ENCODE results near the gene TNIK. TPM values are rescaled to one million over a fixed set of nuclear protein-coding genes. Genes with fewer than 3 reads are reported as not detected.

TNIK gene
- total RNA-seq, 1 experiment from 2014 or later: 0.69 TPM

DNA sequence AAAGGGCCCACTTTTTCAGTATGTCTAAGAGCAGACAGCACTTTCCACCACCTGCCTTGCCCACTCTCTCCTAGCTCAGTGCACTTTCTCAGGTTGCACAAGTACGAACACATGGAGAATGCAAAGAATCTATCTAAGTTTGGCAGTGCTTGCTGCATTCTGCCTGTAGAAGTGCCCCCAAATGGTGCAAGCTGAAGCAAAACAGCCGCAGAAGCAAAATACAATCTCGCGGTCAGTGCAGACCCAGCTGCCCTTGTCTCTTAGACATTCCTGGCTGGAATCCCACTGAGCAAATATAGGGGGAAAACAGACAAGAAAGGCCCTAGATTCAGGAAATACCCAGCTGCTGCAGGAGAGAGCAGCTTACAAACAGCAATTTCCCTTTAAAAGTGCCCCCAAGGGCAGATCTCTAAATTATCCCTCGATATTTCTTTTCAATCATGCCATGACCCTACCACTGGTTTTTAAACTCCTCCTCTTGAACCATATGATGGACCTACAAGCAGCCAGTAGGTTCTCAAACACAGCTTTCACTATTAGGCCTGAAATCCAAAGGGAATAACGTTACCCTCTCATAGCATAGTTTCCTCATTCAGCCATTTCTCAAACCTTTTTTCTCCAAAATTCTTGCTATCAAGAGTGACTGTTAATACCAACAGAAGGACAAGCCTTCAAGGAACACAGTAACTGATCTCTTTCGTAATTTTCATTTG lies 67.0 kb downstream of the TNIK start:
- Histone ChIP-seq H3K27ac (ENCODE audit: low read depth, low read length, poor library complexity, severe bottlenecking) (no peak overlapping the region), H3K27me3 (replicated peaks; ENCODE audit: insufficient read depth, low read depth, low read length, poor library complexity) (no peaks in the 10 kb centered on the region), H3K9me3 (ENCODE audit: low read depth, low read length, poor library complexity, severe bottlenecking) (no peaks in the 10 kb centered on the region), H3K4me1 (ENCODE audit: insufficient read depth, low read length, poor library complexity, severe bottlenecking) (no peaks in the 10 kb centered on the region), H3K4me3 (ENCODE audit: low read depth, low read length, poor library complexity, severe bottlenecking) (no peak overlapping the region), H3K36me3 (ENCODE audit: insufficient read depth, low read length, poor library complexity, severe bottlenecking) (no peaks in the 10 kb centered on the region)
- POLR2A ChIA-PET (ENCODE audit: low non-redundant PET): no interaction called here
- intact Hi-C loops (cut with micrococcal nuclease; ENCODE audit: unreplicated experiment): no loop called here
- BruUV-seq (replicated peaks): no TSS peak
- CTCF ChIA-PET: no interaction called here
- TF ChIP-seq CTCF (conservative IDR thresholded peaks at IDR 0.05; ENCODE audit: low read depth, low read length): no peak
- no peak for TF ChIP-seq EZH2 (IDR thresholded peaks at IDR 0.05; ENCODE audit: borderline replicate concordance, low read depth, low read length, poor library complexity, severe bottlenecking)
- no peak for DNase-seq (ENCODE audit: low spot score)

- Histone ChIP-seq H3K27ac (ENCODE audit: low read depth, low read length, poor library complexity, severe bottlenecking) (no peak overlapping the region), H3K9me3 (ENCODE audit: low read depth, low read length, poor library complexity, severe bottlenecking) (no peaks in the 10 kb centered on the region), H3K4me3 (ENCODE audit: low read depth, low read length, poor library complexity, severe bottlenecking) (no peak overlapping the region), H3K36me3 (ENCODE audit: insufficient read depth, low read length, poor library complexity, severe bottlenecking) (no peaks in the 10 kb centered on the region), H3K27me3 (replicated peaks; ENCODE audit: insufficient read depth, low read depth, low read length, poor library complexity) (no peaks in the 10 kb centered on the region), H3K4me1 (ENCODE audit: insufficient read depth, low read length, poor library complexity, severe bottlenecking) (no peaks in the 10 kb centered on the region)
- intact Hi-C loops (cut with micrococcal nuclease; ENCODE audit: unreplicated experiment): no loop called here
- TF ChIP-seq CTCF (conservative IDR thresholded peaks at IDR 0.05; ENCODE audit: low read depth, low read length) (no peak), EZH2 (IDR thresholded peaks at IDR 0.05; ENCODE audit: borderline replicate concordance, low read depth, low read length, poor library complexity, severe bottlenecking) (no peak)
- no peak for DNase-seq (ENCODE audit: low spot score)
- ChIA-PET CTCF (no interaction called here), POLR2A (ENCODE audit: low non-redundant PET) (no interaction called here)
- no TSS peak for BruUV-seq (replicated peaks)
Observed at GRCh38 chr3:171391432-171391831, 68.8 kb downstream of the TNIK start.

DNA sequence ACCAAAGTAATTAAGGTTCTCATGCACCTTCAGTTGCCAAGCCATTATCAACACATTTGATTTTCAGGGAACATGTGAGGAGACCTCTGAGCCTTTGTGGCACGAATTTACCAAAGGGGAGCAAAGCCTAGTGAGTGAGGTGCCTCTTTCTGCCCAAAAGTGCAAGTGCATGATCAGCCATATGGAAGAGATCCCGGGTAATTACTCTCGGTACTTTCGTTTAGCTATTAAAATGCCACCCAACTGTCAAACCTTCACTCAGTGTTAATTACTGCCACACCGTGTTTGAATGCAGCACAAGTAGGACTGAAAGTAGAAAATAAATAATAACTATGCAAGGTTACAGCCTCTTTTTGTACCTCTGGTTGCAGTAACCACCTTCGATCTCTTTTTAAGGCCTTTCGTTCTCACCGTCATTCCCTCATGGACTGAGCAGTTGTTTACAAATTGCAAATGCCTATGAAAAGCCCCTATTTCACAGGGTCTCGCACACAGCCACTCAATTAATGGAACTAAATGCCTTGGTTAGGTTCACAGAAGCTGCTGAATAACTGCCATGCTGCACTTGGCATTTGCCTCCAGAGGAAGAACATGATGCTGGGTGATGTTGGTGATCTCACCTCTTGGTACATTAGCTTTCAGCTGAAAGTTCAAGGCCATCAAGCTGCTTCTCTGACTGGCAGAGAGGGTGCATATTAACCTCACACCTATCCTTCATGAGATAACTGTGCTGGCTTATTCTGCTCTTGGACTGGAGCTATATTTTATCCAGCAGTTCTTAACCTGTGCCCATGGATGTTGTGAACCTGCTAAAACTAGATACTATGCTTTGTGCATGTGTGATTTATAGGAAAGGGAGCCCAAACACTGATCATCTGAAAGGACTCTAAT lies 69.9 kb downstream of the TNIK start:
- Histone ChIP-seq H3K27me3 (replicated peaks; ENCODE audit: insufficient read depth, low read depth, low read length, poor library complexity) (no peaks in the 10 kb centered on the region), H3K9me3 (ENCODE audit: low read depth, low read length, poor library complexity, severe bottlenecking) (no peaks in the 10 kb centered on the region), H3K4me3 (ENCODE audit: low read depth, low read length, poor library complexity, severe bottlenecking) (no peak overlapping the region), H3K27ac (ENCODE audit: low read depth, low read length, poor library complexity, severe bottlenecking) (no peak overlapping the region), H3K4me1 (ENCODE audit: insufficient read depth, low read length, poor library complexity, severe bottlenecking) (no peaks in the 10 kb centered on the region), H3K36me3 (ENCODE audit: insufficient read depth, low read length, poor library complexity, severe bottlenecking) (no peaks in the 10 kb centered on the region)
- TF ChIP-seq CTCF (conservative IDR thresholded peaks at IDR 0.05; ENCODE audit: low read depth, low read length) (no peak), EZH2 (IDR thresholded peaks at IDR 0.05; ENCODE audit: borderline replicate concordance, low read depth, low read length, poor library complexity, severe bottlenecking) (no peak)
- CTCF ChIA-PET: no interaction called here
- no TSS peak for BruUV-seq (replicated peaks)
- intact Hi-C loops (cut with micrococcal nuclease; ENCODE audit: unreplicated experiment): no loop called here
- no peak for DNase-seq (ENCODE audit: low spot score)
- POLR2A ChIA-PET (ENCODE audit: low non-redundant PET): no interaction called here

All from A673 (cell line).